HepG2 (cell line): ENCODE results near the gene OCIAD2. TPM values are rescaled to one million over a fixed set of nuclear protein-coding genes. Genes with fewer than 3 reads are reported as not detected.
A peak's percentile ranks its signal among the peaks of the same experiment; 100 is the strongest.

Experiments used
- ATAC-seq: fragments of 200-7000 bp; cut with Tn5 transposase; 3 replicates; pipeline ENCODE4 v1.9.1; 2020; ENCODE audit warnings: mild to moderate bottlenecking, moderate library complexity
- BruUV-seq: library from RNA; stranded (reverse); fragments of 400-500 nt; replicated peaks from 2 replicates; lab custom pipeline; 2021; lab: Mats Ljungman, UMichigan
- CTCF ChIA-PET: fragments of 300-600 bp; formaldehyde crosslinking; extraction: SDS; loops from one replicate; lab custom pipeline; 2021; ENCODE audit warnings: low total read pairs, inconsistent platforms, low intra/inter-chr PET ratio; lab: Yijun Ruan, JAX
- POLR2A ChIA-PET: fragments of 350-600 bp; sonication (Branson Sonifier 250); formaldehyde crosslinking; loops from one replicate; lab custom pipeline; 2020; ENCODE audit warnings: antibody characterized with exemption, inconsistent platforms; lab: Yijun Ruan, JAX
- DNase-seq: peaks from one replicate; pipeline ENCODE4 v3.0.0-alpha.2; 2015; ENCODE audit warnings: low spot score
- FAIRE-seq: peaks from 3 replicates; lab custom pipeline; 2011; peaks lifted over from hg19 to GRCh38; lab: Jason Lieb, UNC
- H2AFZ ChIP-seq: one replicate; pipeline ENCODE4 v1.6.1; 2011; ENCODE audit warnings: low read length, inconsistent platforms
- H3K27ac ChIP-seq: fragments of 300-600 bp; 3 replicates; pipeline ENCODE4 v1.8.0; 2011; ENCODE audit warnings: mixed run types, mild to moderate bottlenecking, mixed read lengths, low read length, inconsistent platforms; ENCODE audit not compliant: insufficient read depth; ENCODE audit errors: extremely low read length
- H3K27me3 ChIP-seq, 2 experiments: fragments of 200-600 bp in 1 of 2; 2 replicates in 1 of 2; 3 replicates in 1 of 2; pipeline versions ENCODE4 v1.6.0 to v1.8.0; 2011; ENCODE audit warnings: low read length in 2 of 2, mild to moderate bottlenecking in 2 of 2, moderate library complexity in 2 of 2, inconsistent platforms in 1 of 2; ENCODE audit not compliant: insufficient read depth in 2 of 2, control insufficient read depth in 1 of 2
- H3K36me3 ChIP-seq, 2 experiments: fragments of 200-600 bp in 1 of 2; replicated peaks in 1 of 2; 2 replicates in 1 of 2; 3 replicates in 1 of 2; pipeline versions ENCODE4 v1.5.1 to v1.8.0; 2011; ENCODE audit warnings: low read length in 2 of 2, inconsistent platforms in 1 of 2; ENCODE audit not compliant: insufficient read depth in 2 of 2, control insufficient read depth in 1 of 2
- H3K4me1 ChIP-seq: 2 replicates; pipeline ENCODE4 v1.5.1; 2012; ENCODE audit warnings: low read length, inconsistent platforms; ENCODE audit not compliant: insufficient read depth
- H3K4me2 ChIP-seq: 2 replicates; pipeline ENCODE4 v1.6.0; 2011; ENCODE audit warnings: low read depth, low read length, inconsistent platforms
- H3K4me3 ChIP-seq, 3 experiments: fragments of 200-600 bp in 1 of 3; sonication (generic), shearing (Covaris generic) in 1 of 3; replicated peaks in 1 of 3; 2 replicates each; pipeline ENCODE4 v1.5.1; 2011 to 2016; ENCODE audit warnings: low read length in 3 of 3, inconsistent platforms in 2 of 3, low read depth in 2 of 3, mild to moderate bottlenecking in 2 of 3, control low read depth in 1 of 3, mixed read lengths in 1 of 3; ENCODE audit not compliant: insufficient read depth in 1 of 3
- H3K79me2 ChIP-seq: one replicate; pipeline ENCODE4 v1.6.1; 2011; ENCODE audit warnings: low read length, inconsistent platforms; ENCODE audit not compliant: insufficient read depth
- H3K9ac ChIP-seq: 2 replicates; pipeline ENCODE4 v1.6.0; 2011; ENCODE audit warnings: mild to moderate bottlenecking, low read depth, low read length, inconsistent platforms; ENCODE audit not compliant: insufficient read depth
- H3K9me3 ChIP-seq: 2 replicates; pipeline ENCODE4 v1.5.1; 2012; ENCODE audit warnings: mild to moderate bottlenecking, low read length
- H4K20me1 ChIP-seq: 2 replicates; pipeline ENCODE4 v1.6.0; 2011; ENCODE audit warnings: inconsistent platforms, mild to moderate bottlenecking, low read length, moderate library complexity; ENCODE audit not compliant: insufficient read depth
- GATAD1 ChIP-seq: IDR thresholded peaks from 2 replicates; pipeline ENCODE4 v1.6.1; 2016; ENCODE audit warnings: missing genetic modification reagents, missing compliant biosample characterization
- KLF11 ChIP-seq: IDR thresholded peaks from 2 replicates; pipeline ENCODE4 v1.6.1; 2016; ENCODE audit warnings: missing compliant biosample characterization
- KLF13 ChIP-seq: sonication (generic); formaldehyde crosslinking; IDR thresholded peaks from 2 replicates; pipeline ENCODE4 v1.4.0; 2020; ENCODE audit warnings: mild to moderate bottlenecking, missing genetic modification reagents
- SKI ChIP-seq: fragments of 450-650 bp; IDR thresholded peaks from one replicate; pipeline ENCODE4 v1.6.1; 2018; ENCODE audit warnings: mild to moderate bottlenecking; ENCODE audit not compliant: partially characterized antibody
- SSRP1 ChIP-seq: IDR thresholded peaks from 2 replicates; pipeline ENCODE4 v1.6.1; 2016; ENCODE audit warnings: control low read depth
- STAG1 ChIP-seq: sonication (generic); formaldehyde crosslinking; IDR thresholded peaks from 2 replicates; pipeline ENCODE4 v1.4.0; 2020; ENCODE audit warnings: missing genetic modification reagents
- TBX3 ChIP-seq: fragments of 450-650 bp; IDR thresholded peaks from 2 replicates; pipeline ENCODE4 v1.6.1; 2017; ENCODE audit warnings: antibody characterized with exemption, mild to moderate bottlenecking, inconsistent platforms, borderline replicate concordance
- THYN1 ChIP-seq: sonication (generic); formaldehyde crosslinking; IDR thresholded peaks from 2 replicates; pipeline ENCODE4 v1.8.1; 2023; ENCODE audit warnings: low read depth, mild to moderate bottlenecking, moderate library complexity, missing genetic modification reagents, borderline replicate concordance
- YEATS4 ChIP-seq: sonication (generic); formaldehyde crosslinking; IDR thresholded peaks from 2 replicates; pipeline ENCODE4 v1.4.0; 2020; ENCODE audit warnings: missing genetic modification reagents, borderline replicate concordance
- ZNF7 ChIP-seq: IDR thresholded peaks from 2 replicates; pipeline ENCODE4 v1.6.1; 2016; ENCODE audit warnings: missing biosample characterization, missing genetic modification reagents
- WGBS: methylation state at CpG from one replicate; pipeline ENCODE4 v1.1.6; 2017; ENCODE audit warnings: low lambda C conversion rate; 5-methylcytosine and 5-hydroxymethylcytosine counted together
- in situ Hi-C: cut with HindIII; loops from 2 replicates; pipeline ENCODE4 v1.10.0; 2017; ENCODE audit warnings: low pct_unique_long_range_greater_than_20kb; ENCODE audit not compliant: extremely low pct_ligation_motif_present
- intact Hi-C: fragments of 100-400 bp; cut with micrococcal nuclease; formaldehyde crosslinking; loops from one replicate; pipeline ENCODE4 v1.10.0; 2022; ENCODE audit not compliant: unreplicated experiment
- polyA plus RNA-seq, 8 experiments: library from polyadenylated mRNA; depleted of rRNA in 3 of 8; stranded (reverse) in 7 of 8; unstranded in 1 of 8; fragments of >200 nt; fragmentation: Illumina TruSeq in 4 of 8; extraction: Trizol in 4 of 8; gene quantifications; 2 replicates each; pipeline versions ENCODE4 v1.2.1 to v1.2.3, GENCODE V29; 2011 to 2016; ENCODE audit warnings: low read depth in 4 of 8, missing spikeins in 1 of 8, mixed read lengths in 1 of 8; ENCODE audit not compliant: insufficient read depth in 1 of 8
- total RNA-seq, 5 experiments: library from RNA; depleted of rRNA; stranded (reverse); fragments of >200 nt; fragmentation: Illumina TruSeq; extraction: Trizol; gene quantifications; 2 replicates each; pipeline ENCODE4 v1.2.3, GENCODE V29; 2016; ENCODE audit warnings: low read depth in 1 of 5
- TF ChIP-seq, protein P1 (sequence below): sonication (generic); formaldehyde crosslinking; IDR thresholded peaks from 2 replicates; pipeline ENCODE4 v1.5.0; 2020; ENCODE audit warnings: mild to moderate bottlenecking, missing genetic modification reagents, moderate library complexity
- TF ChIP-seq, protein P2 (sequence below): sonication (generic); formaldehyde crosslinking; IDR thresholded peaks from 2 replicates; pipeline ENCODE4 v1.8.0; 2022; ENCODE audit warnings: mild to moderate bottlenecking, missing genetic modification reagents; ENCODE audit not compliant: insufficient replicate concordance
- TF ChIP-seq, protein P3 (sequence below): IDR thresholded peaks from 2 replicates; pipeline ENCODE4 v1.6.1; 2016; ENCODE audit warnings: control low read depth
- TF ChIP-seq, protein P4 (sequence below): sonication (generic); formaldehyde crosslinking; IDR thresholded peaks from 2 replicates; pipeline ENCODE4 v1.4.0; 2020; ENCODE audit warnings: low read depth, missing genetic modification reagents
- TF ChIP-seq, protein P5 (sequence below): IDR thresholded peaks from 2 replicates; pipeline ENCODE4 v1.6.1; 2018; ENCODE audit warnings: missing genetic modification reagents

The OCIAD2 gene
- total and polyA plus RNA-seq, 2 of the 13 experiments (the other 11 are each of a cell fraction or from before 2014, with no cell fraction given): not detected

DNA sequence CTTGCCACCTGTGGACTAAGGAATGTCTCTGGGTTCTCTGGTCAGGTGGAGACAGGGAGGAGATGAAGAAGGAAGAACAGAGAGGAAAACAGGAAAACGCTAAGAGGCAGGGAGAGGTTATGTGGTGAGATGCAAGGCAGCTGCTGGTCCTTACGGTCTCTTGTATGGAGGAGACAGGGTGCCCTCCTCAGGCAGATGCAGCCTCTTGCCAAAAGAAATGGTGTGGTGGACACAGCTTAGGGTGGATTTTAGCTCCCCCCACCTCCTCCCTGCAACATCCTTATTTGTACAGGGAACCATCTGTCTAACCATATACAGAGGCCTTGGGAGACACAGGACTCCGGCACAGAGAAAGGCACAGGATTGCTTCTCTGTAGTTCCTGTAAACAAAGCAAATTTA, 9.7 kb downstream of the OCIAD2 start:
- Histone ChIP-seq H3K27ac (no peak overlapping the region), H2AFZ (no peak overlapping the region), H3K79me2 (no peaks in the 10 kb centered on the region), H3K4me3 (no peak overlapping the region), H4K20me1 (no peaks in the 10 kb centered on the region), H3K27me3 (no peaks in the 10 kb centered on the region), H3K9ac (no peak overlapping the region), H3K4me2 (no peak overlapping the region), H3K9me3 (no peaks in the 10 kb centered on the region), H3K36me3 (no peaks in the 10 kb centered on the region), H3K4me1 (no peaks in the 10 kb centered on the region)
- DNase-seq: no peak
- ChIA-PET POLR2A (no interaction called here), CTCF (interaction anchor here (0.8 kb wide), 1 partner anchor 318 kb away, joined by 3 read pairs; no protein-coding TSS in a partner anchor)
- no peak for FAIRE-seq
- TF ChIP-seq, protein P1, sequence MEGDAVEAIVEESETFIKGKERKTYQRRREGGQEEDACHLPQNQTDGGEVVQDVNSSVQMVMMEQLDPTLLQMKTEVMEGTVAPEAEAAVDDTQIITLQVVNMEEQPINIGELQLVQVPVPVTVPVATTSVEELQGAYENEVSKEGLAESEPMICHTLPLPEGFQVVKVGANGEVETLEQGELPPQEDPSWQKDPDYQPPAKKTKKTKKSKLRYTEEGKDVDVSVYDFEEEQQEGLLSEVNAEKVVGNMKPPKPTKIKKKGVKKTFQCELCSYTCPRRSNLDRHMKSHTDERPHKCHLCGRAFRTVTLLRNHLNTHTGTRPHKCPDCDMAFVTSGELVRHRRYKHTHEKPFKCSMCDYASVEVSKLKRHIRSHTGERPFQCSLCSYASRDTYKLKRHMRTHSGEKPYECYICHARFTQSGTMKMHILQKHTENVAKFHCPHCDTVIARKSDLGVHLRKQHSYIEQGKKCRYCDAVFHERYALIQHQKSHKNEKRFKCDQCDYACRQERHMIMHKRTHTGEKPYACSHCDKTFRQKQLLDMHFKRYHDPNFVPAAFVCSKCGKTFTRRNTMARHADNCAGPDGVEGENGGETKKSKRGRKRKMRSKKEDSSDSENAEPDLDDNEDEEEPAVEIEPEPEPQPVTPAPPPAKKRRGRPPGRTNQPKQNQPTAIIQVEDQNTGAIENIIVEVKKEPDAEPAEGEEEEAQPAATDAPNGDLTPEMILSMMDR: peak; percentile 44
- TF ChIP-seq SKI (no peak), ZNF7 (CRISPR knock-in tag) (no peak), KLF13 (no peak), SSRP1 (no peak), YEATS4 (CRISPR knock-in tag) (no peak), THYN1 (CRISPR knock-in tag) (no peak), KLF11 (no peak), STAG1 (CRISPR knock-in tag) (peak; percentile 40), TBX3 (no peak), GATAD1 (CRISPR knock-in tag) (no peak)
- TF ChIP-seq, protein P2, sequence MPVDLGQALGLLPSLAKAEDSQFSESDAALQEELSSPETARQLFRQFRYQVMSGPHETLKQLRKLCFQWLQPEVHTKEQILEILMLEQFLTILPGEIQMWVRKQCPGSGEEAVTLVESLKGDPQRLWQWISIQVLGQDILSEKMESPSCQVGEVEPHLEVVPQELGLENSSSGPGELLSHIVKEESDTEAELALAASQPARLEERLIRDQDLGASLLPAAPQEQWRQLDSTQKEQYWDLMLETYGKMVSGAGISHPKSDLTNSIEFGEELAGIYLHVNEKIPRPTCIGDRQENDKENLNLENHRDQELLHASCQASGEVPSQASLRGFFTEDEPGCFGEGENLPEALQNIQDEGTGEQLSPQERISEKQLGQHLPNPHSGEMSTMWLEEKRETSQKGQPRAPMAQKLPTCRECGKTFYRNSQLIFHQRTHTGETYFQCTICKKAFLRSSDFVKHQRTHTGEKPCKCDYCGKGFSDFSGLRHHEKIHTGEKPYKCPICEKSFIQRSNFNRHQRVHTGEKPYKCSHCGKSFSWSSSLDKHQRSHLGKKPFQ: no peak
- TF ChIP-seq, protein P3, sequence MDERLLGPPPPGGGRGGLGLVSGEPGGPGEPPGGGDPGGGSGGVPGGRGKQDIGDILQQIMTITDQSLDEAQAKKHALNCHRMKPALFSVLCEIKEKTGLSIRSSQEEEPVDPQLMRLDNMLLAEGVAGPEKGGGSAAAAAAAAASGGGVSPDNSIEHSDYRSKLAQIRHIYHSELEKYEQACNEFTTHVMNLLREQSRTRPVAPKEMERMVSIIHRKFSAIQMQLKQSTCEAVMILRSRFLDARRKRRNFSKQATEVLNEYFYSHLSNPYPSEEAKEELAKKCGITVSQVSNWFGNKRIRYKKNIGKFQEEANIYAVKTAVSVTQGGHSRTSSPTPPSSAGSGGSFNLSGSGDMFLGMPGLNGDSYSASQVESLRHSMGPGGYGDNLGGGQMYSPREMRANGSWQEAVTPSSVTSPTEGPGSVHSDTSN (CRISPR knock-in tag): no peak
- TF ChIP-seq, protein P4, sequence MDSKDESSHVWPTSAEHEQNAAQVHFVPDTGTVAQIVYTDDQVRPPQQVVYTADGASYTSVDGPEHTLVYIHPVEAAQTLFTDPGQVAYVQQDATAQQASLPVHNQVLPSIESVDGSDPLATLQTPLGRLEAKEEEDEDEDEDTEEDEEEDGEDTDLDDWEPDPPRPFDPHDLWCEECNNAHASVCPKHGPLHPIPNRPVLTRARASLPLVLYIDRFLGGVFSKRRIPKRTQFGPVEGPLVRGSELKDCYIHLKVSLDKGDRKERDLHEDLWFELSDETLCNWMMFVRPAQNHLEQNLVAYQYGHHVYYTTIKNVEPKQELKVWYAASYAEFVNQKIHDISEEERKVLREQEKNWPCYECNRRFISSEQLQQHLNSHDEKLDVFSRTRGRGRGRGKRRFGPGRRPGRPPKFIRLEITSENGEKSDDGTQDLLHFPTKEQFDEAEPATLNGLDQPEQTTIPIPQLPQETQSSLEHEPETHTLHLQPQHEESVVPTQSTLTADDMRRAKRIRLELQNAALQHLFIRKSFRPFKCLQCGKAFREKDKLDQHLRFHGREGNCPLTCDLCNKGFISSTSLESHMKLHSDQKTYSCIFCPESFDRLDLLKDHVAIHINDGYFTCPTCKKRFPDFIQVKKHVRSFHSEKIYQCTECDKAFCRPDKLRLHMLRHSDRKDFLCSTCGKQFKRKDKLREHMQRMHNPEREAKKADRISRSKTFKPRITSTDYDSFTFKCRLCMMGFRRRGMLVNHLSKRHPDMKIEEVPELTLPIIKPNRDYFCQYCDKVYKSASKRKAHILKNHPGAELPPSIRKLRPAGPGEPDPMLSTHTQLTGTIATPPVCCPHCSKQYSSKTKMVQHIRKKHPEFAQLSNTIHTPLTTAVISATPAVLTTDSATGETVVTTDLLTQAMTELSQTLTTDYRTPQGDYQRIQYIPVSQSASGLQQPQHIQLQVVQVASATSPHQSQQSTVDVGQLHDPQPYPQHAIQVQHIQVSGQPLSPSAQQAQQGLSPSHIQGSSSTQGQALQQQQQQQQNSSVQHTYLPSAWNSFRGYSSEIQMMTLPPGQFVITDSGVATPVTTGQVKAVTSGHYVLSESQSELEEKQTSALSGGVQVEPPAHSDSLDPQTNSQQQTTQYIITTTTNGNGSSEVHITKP (CRISPR knock-in tag): no peak
- TF ChIP-seq, protein P5, sequence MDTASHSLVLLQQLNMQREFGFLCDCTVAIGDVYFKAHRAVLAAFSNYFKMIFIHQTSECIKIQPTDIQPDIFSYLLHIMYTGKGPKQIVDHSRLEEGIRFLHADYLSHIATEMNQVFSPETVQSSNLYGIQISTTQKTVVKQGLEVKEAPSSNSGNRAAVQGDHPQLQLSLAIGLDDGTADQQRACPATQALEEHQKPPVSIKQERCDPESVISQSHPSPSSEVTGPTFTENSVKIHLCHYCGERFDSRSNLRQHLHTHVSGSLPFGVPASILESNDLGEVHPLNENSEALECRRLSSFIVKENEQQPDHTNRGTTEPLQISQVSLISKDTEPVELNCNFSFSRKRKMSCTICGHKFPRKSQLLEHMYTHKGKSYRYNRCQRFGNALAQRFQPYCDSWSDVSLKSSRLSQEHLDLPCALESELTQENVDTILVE (CRISPR knock-in tag): no peak
- intact Hi-C loops: no loop called here
- 10% methylated on average over 3 of the region's 3 CpGs for WGBS
- BruUV-seq: no TSS peak
- ATAC-seq: peak; percentile 70
- in situ Hi-C loops: no loop called here
